ENCODE data around the gene FOLR3.

DNA sequence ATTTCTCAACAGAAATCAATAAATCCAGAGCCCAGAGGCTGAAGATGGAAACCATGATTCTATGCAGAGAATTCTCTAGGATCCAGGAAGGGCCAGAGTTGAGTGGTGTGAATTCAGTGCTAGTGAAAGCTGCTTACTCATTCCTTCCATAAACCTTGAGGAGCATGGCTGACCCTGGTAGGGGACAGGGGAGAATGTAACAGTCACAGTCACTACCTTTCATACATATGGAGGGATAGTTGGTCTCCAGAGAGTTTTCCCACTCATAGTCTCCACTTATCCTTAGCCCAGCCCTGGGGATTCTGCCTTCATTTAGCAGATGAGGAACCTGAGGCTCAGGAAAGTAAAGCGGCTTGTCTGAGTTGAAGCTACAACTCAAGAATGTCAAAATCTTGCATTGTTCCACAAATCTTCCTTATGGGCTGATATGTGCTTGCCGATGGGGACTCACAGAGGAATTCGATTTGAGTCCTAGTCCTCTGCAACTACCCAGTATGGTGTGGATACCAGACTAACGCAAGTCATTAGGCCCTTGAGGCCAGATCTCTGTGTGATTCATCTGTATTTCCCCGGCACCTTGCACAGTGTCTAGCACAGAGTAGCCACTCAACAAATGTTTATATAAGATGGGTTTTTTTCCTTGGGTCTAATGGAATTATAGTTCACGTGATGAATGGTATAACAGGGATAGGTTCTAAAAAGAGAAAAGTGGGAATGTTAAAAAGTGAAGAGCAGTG is 19.3 kb upstream of the FOLR3 start:
- TF ChIP-seq CTCF (conservative IDR thresholded peaks at IDR 0.05; ENCODE audit: low read depth in 2 of 2) = no peak
- TF ChIP-seq POLR2AphosphoS5 (IDR thresholded peaks at IDR 0.05; ENCODE audit: low read depth) = no peak
- TF ChIP-seq EZH2phosphoT487 (IDR thresholded peaks at IDR 0.05; ENCODE audit: unreplicated experiment) = no peak
- TF ChIP-seq EZH2 (IDR thresholded peaks at IDR 0.05; ENCODE audit: low read depth, unreplicated experiment) = no peak
- no peak for TF ChIP-seq REST (IDR thresholded peaks at IDR 0.05; ENCODE audit: unreplicated experiment)
- TF ChIP-seq CREB1 (CRISPR knock-in tag; IDR thresholded peaks at IDR 0.05; ENCODE audit: low read depth) = no peak
- TF ChIP-seq JUNB (IDR thresholded peaks at IDR 0.05; ENCODE audit: unreplicated experiment) = no peak
- TF ChIP-seq ZNF114 (CRISPR knock-in tag; IDR thresholded peaks at IDR 0.05) = no peak

Measured in GM23338 (cell line).